ENCODE results near the gene EQTN. TPM values are rescaled to one million over a fixed set of nuclear protein-coding genes. Genes with fewer than 3 reads are reported as not detected.

Gene EQTN
- total RNA-seq, 4 donors from 2014 or later, result 0.97 TPM; not detected in 3

GRCh38 chr9:27303219-27303618 is 6.3 kb upstream of the EQTN start:
- H3K9me3 ChIP-seq, result no peaks in the 10 kb centered on the region
- no peak overlapping the region for H3K4me3 ChIP-seq
- TF ChIP-seq EP300 (IDR thresholded peaks at IDR 0.05) (no peak), POLR2AphosphoS5 (IDR thresholded peaks at IDR 0.05) (no peak), CTCF (IDR thresholded peaks at IDR 0.05) (no peak), POLR2A (IDR thresholded peaks at IDR 0.05) (no peak)
- H3K27me3 ChIP-seq, result no peaks in the 10 kb centered on the region
- no peaks in the 10 kb centered on the region for H3K4me1 ChIP-seq
- no peak for DNase-seq (ENCODE audit: low spot score in 2 of 2)
- H3K27ac ChIP-seq, result no peak overlapping the region
- WGBS, result 54% methylated on average over 6 of the region's 6 CpGs
- no peaks in the 10 kb centered on the region for H3K36me3 ChIP-seq

DNA sequence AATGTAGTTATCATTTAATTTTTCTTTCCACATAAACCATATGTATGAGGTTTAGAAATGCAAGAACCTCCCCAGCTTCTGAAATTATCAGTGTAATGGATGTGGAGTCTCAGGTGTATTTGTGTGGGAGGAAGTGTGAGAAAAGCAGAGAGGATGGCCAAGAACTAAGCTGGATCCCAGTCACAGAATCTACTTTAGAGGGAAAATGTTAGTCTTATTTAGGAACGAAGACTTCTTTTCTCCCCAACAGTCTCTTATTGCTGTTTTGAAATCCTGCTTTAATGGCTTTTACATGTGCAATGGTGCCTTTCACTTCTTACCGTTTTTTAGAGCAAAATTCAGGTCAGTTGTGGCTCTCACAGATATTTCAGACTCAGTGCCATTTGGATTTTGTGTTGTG is 3.0 kb downstream of the EQTN start:
- TF ChIP-seq EP300 (IDR thresholded peaks at IDR 0.05), result no peak
- Histone ChIP-seq H3K27me3 (no peaks in the 10 kb centered on the region), H3K4me3 (no peak overlapping the region), H3K36me3 (no peaks in the 10 kb centered on the region), H3K4me1 (no peaks in the 10 kb centered on the region), H3K27ac (no peak overlapping the region), H3K9me3 (no peaks in the 10 kb centered on the region)
- DNase-seq (ENCODE audit: low spot score in 2 of 2), result no peak
- WGBS, result 76% methylated on average over 2 of the region's 2 CpGs

DNA sequence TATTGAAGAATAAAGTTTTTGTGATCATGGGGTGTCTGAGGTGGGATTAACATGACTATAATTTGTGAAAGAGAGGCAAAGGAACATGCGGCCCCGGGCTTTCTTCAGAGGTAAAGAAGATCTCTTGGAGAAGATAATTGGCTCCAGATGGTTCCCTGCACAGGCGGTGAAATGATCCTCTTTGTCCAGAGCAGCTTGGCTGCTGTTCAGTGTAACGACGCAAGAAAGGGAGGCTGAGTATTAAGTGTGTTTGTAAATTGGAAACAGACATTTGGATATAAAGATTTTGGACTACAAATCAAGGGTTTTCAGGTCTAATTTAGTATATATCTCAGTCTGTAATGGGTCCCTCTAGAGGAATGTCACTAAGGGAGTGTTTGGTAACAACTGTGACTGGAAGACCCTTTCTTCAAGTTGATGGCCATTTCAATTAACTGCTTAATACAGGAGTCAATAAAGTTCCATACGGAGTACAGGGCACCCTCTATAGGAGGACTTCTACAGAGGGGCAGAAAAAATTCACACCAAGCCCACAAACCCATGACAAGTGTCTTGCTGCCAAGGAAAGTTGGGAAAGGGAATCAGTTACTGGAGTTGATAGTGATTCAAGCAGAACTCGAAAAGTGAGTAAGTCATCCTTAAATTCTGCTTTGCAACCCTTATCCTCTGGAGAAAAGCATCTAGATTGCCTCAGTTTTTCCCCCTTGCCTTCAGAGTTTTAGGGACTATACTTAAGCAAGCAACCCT is 4.1 kb downstream of the EQTN start:
- H3K4me3 ChIP-seq, result no peak overlapping the region
- TF ChIP-seq CTCF (IDR thresholded peaks at IDR 0.05), result no peak
- TF ChIP-seq POLR2A (IDR thresholded peaks at IDR 0.05), result no peak
- TF ChIP-seq POLR2AphosphoS5 (IDR thresholded peaks at IDR 0.05), result no peak
- TF ChIP-seq EP300 (IDR thresholded peaks at IDR 0.05), result no peak
- 58% methylated on average over 7 of the region's 7 CpGs for WGBS
- H3K36me3 ChIP-seq, result no peaks in the 10 kb centered on the region
- peak overlapping the region; percentile 72 for H3K27ac ChIP-seq
- peak; percentile 76 to 85 for DNase-seq (ENCODE audit: low spot score in 2 of 2)
- H3K4me1 ChIP-seq, result no peaks in the 10 kb centered on the region
- no peaks in the 10 kb centered on the region for H3K27me3 ChIP-seq
- H3K9me3 ChIP-seq, result no peaks in the 10 kb centered on the region

DNA sequence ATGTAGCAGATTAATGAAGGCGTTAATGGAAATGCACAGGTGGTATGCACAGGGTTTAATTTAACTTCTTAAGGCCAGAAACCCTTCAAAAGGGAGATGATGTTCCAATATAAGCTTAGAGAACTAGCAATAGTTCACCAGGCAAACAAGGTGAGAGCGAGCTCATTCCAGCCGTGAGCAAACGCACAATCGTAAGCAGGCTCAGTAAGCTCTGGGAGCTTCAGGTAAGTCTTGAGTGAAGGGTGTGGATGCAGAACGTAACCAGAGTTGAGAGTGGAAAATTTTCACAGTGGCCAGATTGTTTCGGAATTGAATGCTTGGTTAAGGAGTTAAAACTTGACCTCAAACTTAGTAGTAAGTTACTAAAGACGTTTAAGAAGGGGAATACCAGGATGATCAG is 5.7 kb downstream of the EQTN start:
- no peak overlapping the region for H3K4me3 ChIP-seq
- no peaks in the 10 kb centered on the region for H3K4me1 ChIP-seq
- WGBS, result 88% methylated on average over 8 of the region's 8 CpGs
- DNase-seq (ENCODE audit: low spot score in 2 of 2), result no peak
- H3K9me3 ChIP-seq, result no peaks in the 10 kb centered on the region
- TF ChIP-seq POLR2A (IDR thresholded peaks at IDR 0.05) (no peak), CTCF (IDR thresholded peaks at IDR 0.05) (no peak), EP300 (IDR thresholded peaks at IDR 0.05) (no peak), POLR2AphosphoS5 (IDR thresholded peaks at IDR 0.05) (no peak)
- no peaks in the 10 kb centered on the region for H3K36me3 ChIP-seq
- H3K27ac ChIP-seq, result no peak overlapping the region
- no peaks in the 10 kb centered on the region for H3K27me3 ChIP-seq

DNA sequence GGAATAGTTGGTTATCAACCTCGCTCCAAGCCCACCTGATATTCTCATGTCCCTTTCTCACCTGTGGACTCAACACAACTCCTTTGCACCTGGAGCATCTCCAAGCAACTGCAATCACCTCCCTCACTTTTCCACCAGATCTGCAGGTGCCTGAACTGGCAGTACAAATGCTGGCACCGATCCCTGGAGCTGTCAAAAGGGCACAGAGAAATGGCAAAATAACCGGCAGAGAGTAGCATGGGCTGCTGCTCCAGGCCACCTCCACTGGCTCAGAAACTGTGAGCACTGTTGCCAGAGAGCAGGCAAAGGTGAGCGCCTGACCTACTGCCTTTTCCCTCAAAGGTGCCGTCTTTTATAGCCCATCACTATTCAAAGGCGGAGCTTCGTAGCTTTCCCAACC is 14.7 kb downstream of the EQTN start:
- Histone ChIP-seq H3K4me3 (no peak overlapping the region), H3K36me3 (no peaks in the 10 kb centered on the region), H3K4me1 (peaks cover 6% of the 10 kb centered on the region), H3K9me3 (no peaks in the 10 kb centered on the region), H3K27me3 (no peaks in the 10 kb centered on the region), H3K27ac (no peak overlapping the region)
- TF ChIP-seq CTCF (IDR thresholded peaks at IDR 0.05) (no peak), POLR2A (IDR thresholded peaks at IDR 0.05) (no peak), POLR2AphosphoS5 (IDR thresholded peaks at IDR 0.05) (no peak), EP300 (IDR thresholded peaks at IDR 0.05) (no peak)
- no peak for DNase-seq (ENCODE audit: low spot score in 2 of 2)
- WGBS, result 89% methylated on average over 7 of the region's 7 CpGs

DNA sequence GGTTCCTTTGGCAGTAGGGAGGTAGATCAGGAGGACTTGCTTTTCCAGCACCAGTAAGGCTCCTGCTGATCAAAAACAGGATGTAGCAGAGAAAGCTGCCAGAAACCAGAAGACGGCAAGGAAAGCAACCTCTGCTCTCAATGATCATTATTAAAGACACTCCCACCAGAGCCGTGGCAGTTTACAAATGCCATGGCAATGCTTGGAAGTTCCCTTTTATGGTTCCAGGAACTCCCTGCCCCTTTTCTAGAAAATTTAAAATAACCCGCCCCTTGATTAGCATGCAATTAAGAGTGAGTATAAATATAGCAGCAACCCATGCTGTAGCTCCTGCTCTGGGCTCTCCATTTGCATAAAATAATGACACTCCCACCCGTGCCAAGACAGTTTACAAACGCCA is 16.1 kb downstream of the EQTN start:
- Histone ChIP-seq H3K9me3 (no peaks in the 10 kb centered on the region), H3K4me1 (peaks cover 14% of the 10 kb centered on the region), H3K27me3 (no peaks in the 10 kb centered on the region), H3K27ac (no peak overlapping the region), H3K4me3 (peak overlapping the region; percentile 4), H3K36me3 (no peaks in the 10 kb centered on the region)
- TF ChIP-seq POLR2AphosphoS5 (IDR thresholded peaks at IDR 0.05) (no peak), CTCF (IDR thresholded peaks at IDR 0.05) (no peak), EP300 (IDR thresholded peaks at IDR 0.05) (no peak), POLR2A (IDR thresholded peaks at IDR 0.05) (no peak)
- DNase-seq (ENCODE audit: low spot score in 2 of 2), result no peak
- 18% methylated on average over 5 of the region's 5 CpGs for WGBS

All from suprapubic skin (tissue), 4 donors.